Measurements from ENCODE around the gene MORC3.

DNA sequence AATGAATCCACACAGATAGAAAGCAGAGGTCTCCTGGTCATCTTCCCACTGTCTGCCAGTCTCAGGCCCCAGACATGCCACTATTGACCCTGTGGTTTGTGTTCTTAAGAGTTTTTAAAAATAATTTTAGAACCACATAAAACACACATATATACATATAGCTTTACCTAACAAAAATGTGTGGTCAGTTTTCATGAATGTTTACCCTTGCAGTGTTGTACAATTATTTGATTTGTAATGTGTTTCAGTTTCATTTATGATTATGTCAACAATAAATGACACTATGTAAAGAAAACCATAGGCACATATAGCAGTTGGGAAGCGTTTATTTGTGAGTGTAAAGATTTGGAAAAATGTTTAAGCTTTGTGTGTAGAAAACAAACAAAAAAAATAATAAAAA lies 82.3 kb downstream of the MORC3 start:
- no peak for TF ChIP-seq POLR2A (IDR thresholded peaks at IDR 0.05)
- TF ChIP-seq, protein P1, sequence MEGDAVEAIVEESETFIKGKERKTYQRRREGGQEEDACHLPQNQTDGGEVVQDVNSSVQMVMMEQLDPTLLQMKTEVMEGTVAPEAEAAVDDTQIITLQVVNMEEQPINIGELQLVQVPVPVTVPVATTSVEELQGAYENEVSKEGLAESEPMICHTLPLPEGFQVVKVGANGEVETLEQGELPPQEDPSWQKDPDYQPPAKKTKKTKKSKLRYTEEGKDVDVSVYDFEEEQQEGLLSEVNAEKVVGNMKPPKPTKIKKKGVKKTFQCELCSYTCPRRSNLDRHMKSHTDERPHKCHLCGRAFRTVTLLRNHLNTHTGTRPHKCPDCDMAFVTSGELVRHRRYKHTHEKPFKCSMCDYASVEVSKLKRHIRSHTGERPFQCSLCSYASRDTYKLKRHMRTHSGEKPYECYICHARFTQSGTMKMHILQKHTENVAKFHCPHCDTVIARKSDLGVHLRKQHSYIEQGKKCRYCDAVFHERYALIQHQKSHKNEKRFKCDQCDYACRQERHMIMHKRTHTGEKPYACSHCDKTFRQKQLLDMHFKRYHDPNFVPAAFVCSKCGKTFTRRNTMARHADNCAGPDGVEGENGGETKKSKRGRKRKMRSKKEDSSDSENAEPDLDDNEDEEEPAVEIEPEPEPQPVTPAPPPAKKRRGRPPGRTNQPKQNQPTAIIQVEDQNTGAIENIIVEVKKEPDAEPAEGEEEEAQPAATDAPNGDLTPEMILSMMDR (IDR thresholded peaks at IDR 0.05), result no peak

All from body of pancreas (tissue), 4 donors.